Mesendoderm (in vitro differentiated cells): ENCODE measurements around the gene GHITM.
A peak's percentile ranks its signal among the peaks of the same experiment; 100 is the strongest.

Experiments used
- DNase-seq: peaks from one replicate; pipeline ENCODE4 v3.0.0; 2013
- H2AK5ac ChIP-seq: 2 replicates; pipeline ENCODE4 v1.6.1; 2013; ENCODE audit warnings: low read length, inconsistent platforms
- H2BK120ac ChIP-seq: 2 replicates; pipeline ENCODE4 v1.6.1; 2013; ENCODE audit warnings: low read depth, mild to moderate bottlenecking, low read length, moderate library complexity, mixed read lengths
- H2BK15ac ChIP-seq: replicated peaks from 2 replicates; pipeline ENCODE4 v1.6.1; 2013; ENCODE audit warnings: low read depth, mild to moderate bottlenecking, moderate library complexity
- H2BK5ac ChIP-seq: 2 replicates; pipeline ENCODE4 v1.6.1; 2013; ENCODE audit warnings: low read length, inconsistent platforms
- H3K18ac ChIP-seq: 2 replicates; pipeline ENCODE4 v1.6.1; 2013; ENCODE audit warnings: mild to moderate bottlenecking, low read length, mixed read lengths
- H3K23ac ChIP-seq: one replicate; pipeline ENCODE4 v1.6.1; 2013; ENCODE audit warnings: low read length
- H3K27ac ChIP-seq: 2 replicates; pipeline ENCODE4 v1.5.1; 2013; ENCODE audit warnings: low read depth, mild to moderate bottlenecking, inconsistent platforms, low read length, moderate library complexity
- H3K27me3 ChIP-seq: 2 replicates; pipeline ENCODE4 v1.6.1; 2013; ENCODE audit warnings: low read length, control low read depth, mild to moderate bottlenecking, inconsistent platforms; ENCODE audit not compliant: insufficient read depth, poor library complexity
- H3K36me3 ChIP-seq: 2 replicates; pipeline ENCODE4 v1.6.1; 2013; ENCODE audit warnings: low read length, inconsistent platforms; ENCODE audit not compliant: control insufficient read depth, insufficient read depth
- H3K4ac ChIP-seq: one replicate; pipeline ENCODE4 v1.6.1; 2013; ENCODE audit warnings: low read depth, mild to moderate bottlenecking, low read length, moderate library complexity
- H3K4me1 ChIP-seq: 2 replicates; pipeline ENCODE4 v1.6.1; 2013; ENCODE audit warnings: low read depth, low read length, inconsistent platforms; ENCODE audit not compliant: control insufficient read depth
- H3K4me2 ChIP-seq: 2 replicates; pipeline ENCODE4 v1.6.1; 2013; ENCODE audit warnings: low read length
- H3K4me3 ChIP-seq: 2 replicates; pipeline ENCODE4 v1.5.1; 2013; ENCODE audit warnings: mild to moderate bottlenecking, low read length
- H3K56ac ChIP-seq: one replicate; pipeline ENCODE4 v1.6.1; 2013; ENCODE audit warnings: low read length
- H3K79me1 ChIP-seq: 2 replicates; pipeline ENCODE4 v1.6.1; 2013; ENCODE audit warnings: low read length, inconsistent platforms
- H3K79me2 ChIP-seq: 2 replicates; pipeline ENCODE4 v1.6.1; 2013; ENCODE audit warnings: mild to moderate bottlenecking, low read length; ENCODE audit not compliant: control insufficient read depth, insufficient read depth
- H3K9ac ChIP-seq: 2 replicates; pipeline ENCODE4 v1.6.1; 2013; ENCODE audit warnings: low read length, inconsistent platforms
- H4K5ac ChIP-seq: one replicate; pipeline ENCODE4 v1.6.1; 2013; ENCODE audit warnings: low read length
- H4K8ac ChIP-seq: one replicate; pipeline ENCODE4 v1.6.1; 2013; ENCODE audit warnings: low read depth, mild to moderate bottlenecking, control low read depth, low read length, moderate library complexity
- WGBS: extraction: QIAGEN DNeasy Blood & Tissue Kit; methylation state at CpG from one replicate; pipeline ENCODE4 v1.1.7; 2013; ENCODE audit warnings: low lambda C conversion rate, missing lambda C conversion rate; ENCODE audit not compliant: insufficient coverage; ENCODE audit errors: extremely low coverage; 5-methylcytosine and 5-hydroxymethylcytosine counted together

Gene GHITM

DNA sequence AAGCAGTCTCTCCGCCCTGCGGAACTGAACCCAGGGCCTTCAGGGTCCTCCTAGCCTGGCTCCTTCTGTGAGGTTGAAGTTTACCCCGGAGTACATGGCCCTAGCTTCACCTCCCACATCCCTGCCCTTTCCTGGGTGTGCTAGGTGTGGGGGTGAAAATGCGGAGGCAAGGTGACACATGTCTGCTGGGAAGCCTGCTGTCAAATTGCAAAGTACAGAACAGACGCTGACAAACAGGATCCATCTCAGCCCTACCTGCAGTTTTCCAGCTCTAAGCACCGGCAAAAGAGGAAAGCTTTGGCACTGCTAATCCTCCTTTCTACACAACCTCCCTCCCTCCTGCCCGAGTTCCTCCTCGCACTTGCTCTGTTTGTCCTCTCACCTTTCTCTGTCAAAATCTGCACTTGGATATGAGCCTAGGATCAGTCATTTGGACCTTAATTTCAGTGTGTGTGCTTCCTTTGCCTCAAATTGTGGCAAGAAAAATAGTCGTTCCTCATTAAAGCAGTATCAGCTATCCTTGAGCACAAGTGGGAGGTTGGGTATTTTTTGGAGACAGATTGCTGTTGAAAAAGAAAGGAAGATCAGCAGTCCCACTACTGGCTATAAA is 19.9 kb downstream of the GHITM start:
- no peak overlapping the region for H2BK5ac ChIP-seq
- no peaks in the 10 kb centered on the region for H3K36me3 ChIP-seq
- H4K8ac ChIP-seq, result no peak overlapping the region
- H3K4me1 ChIP-seq, result peaks cover 15% of the 10 kb centered on the region
- peak overlapping the region; percentile 22 for H3K56ac ChIP-seq
- H3K4me3 ChIP-seq, result no peak overlapping the region
- H3K79me2 ChIP-seq, result no peaks in the 10 kb centered on the region
- no CpG with 5 or more reads among the region's 9 CpGs for WGBS
- no peak overlapping the region for H3K4me2 ChIP-seq
- H3K23ac ChIP-seq, result no peak overlapping the region
- H3K9ac ChIP-seq, result no peak overlapping the region
- H3K18ac ChIP-seq, result no peak overlapping the region
- no peak for DNase-seq
- H2AK5ac ChIP-seq, result no peak overlapping the region
- H3K4ac ChIP-seq, result no peak overlapping the region
- no peak overlapping the region for H2BK15ac ChIP-seq
- H4K5ac ChIP-seq, result no peak overlapping the region
- no peak overlapping the region for H3K27ac ChIP-seq
- no peaks in the 10 kb centered on the region for H3K79me1 ChIP-seq
- H3K27me3 ChIP-seq, result no peaks in the 10 kb centered on the region
- no peak overlapping the region for H2BK120ac ChIP-seq

DNA sequence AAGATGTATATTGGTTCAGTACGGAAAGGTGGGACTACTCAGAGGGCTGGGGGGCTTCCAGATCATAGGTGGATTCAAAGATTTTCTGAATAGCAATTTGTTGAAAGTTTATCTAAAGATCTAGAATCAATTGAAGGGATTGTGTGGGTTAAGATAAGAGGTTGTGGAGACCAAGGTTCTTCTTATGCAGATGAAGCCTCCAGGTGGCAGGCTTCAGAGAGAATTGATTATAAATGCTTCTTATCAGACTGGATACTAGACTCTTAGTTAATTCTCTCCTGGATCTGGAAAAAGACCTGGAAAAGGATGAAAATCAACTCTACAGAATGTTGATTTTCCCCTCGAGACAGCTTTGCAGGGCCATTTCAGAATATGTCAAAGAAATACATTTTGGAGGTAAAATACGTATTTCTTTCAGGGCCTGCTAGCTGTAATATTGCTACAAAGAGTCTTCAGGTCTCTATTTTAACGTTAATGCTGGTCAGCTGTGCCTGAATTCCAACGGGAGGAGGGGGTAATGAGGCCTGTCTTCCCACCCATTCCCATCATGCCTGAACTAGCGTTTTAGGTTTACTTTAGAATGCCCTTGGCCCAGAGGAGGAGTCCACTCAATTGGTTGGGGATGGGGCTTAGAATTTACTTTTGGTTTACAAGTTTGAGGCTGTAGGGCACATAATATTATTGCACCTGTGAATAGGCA is 21.5 kb downstream of the GHITM start:
- Histone ChIP-seq H2AK5ac (no peak overlapping the region), H3K23ac (no peak overlapping the region), H3K4me2 (no peak overlapping the region), H2BK15ac (no peak overlapping the region), H2BK120ac (no peak overlapping the region), H3K4me3 (no peak overlapping the region), H3K4me1 (peaks cover 17% of the 10 kb centered on the region), H3K36me3 (no peaks in the 10 kb centered on the region), H3K9ac (no peak overlapping the region), H3K4ac (no peak overlapping the region), H4K5ac (no peak overlapping the region), H3K27me3 (no peaks in the 10 kb centered on the region), H3K79me1 (no peaks in the 10 kb centered on the region), H4K8ac (no peak overlapping the region), H3K18ac (no peak overlapping the region), H3K27ac (no peak overlapping the region), H3K79me2 (no peaks in the 10 kb centered on the region), H2BK5ac (no peak overlapping the region), H3K56ac (no peak overlapping the region)
- peak; percentile 54 for DNase-seq
- no CpG with 5 or more reads among the region's 6 CpGs for WGBS

DNA sequence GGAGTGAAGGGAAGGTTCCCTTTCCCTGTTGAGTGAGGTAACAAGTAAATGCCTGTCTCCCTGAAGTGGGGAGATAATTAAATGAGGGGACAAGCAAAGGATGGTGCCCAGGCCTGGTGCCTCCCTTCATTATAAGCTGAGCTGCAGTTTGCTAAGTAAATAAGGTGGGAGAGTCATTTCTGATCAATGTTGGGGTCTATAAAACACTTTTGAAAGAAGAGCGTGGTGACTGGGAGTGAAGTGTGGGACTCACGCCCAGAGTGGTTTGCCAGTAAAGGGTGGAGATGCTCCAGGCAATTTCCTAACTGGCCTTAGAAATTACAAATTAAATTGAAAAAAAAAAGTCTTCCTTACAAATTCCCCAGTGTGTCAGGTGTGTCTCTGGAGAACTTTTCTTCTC is 24.7 kb downstream of the GHITM start:
- no peak overlapping the region for H2BK120ac ChIP-seq
- no peak overlapping the region for H3K4me2 ChIP-seq
- H4K8ac ChIP-seq, result no peak overlapping the region
- WGBS, result no CpG with 5 or more reads among the region's 2 CpGs
- H3K27me3 ChIP-seq, result no peaks in the 10 kb centered on the region
- no peak overlapping the region for H2AK5ac ChIP-seq
- H3K79me2 ChIP-seq, result no peaks in the 10 kb centered on the region
- no peak overlapping the region for H4K5ac ChIP-seq
- no peak overlapping the region for H3K9ac ChIP-seq
- no peak overlapping the region for H3K4me3 ChIP-seq
- H3K23ac ChIP-seq, result no peak overlapping the region
- no peaks in the 10 kb centered on the region for H3K79me1 ChIP-seq
- H3K27ac ChIP-seq, result no peak overlapping the region
- peaks cover 16% of the 10 kb centered on the region for H3K4me1 ChIP-seq
- H3K36me3 ChIP-seq, result no peaks in the 10 kb centered on the region
- no peak overlapping the region for H3K18ac ChIP-seq
- no peak for DNase-seq
- H2BK15ac ChIP-seq, result no peak overlapping the region
- H3K56ac ChIP-seq, result no peak overlapping the region
- no peak overlapping the region for H3K4ac ChIP-seq
- no peak overlapping the region for H2BK5ac ChIP-seq

DNA sequence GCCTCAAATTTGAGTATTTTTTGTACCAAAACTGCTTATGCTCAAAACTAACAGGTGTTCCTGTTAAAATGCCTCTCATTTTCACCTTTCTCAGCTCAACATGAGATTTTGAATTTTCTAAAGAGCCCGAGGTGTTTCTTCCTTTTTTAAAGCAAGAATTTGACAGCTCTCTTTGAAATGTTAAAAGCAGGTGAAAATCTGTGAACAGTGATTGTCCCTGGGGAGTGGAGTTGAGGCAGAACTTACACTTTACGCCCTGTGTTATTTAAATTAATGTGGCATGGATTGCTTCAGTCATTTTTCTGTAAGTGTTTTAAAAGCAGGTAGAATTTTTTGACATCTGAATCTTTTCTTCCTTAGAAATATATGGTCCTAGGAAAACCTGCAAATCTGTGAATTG is 25.1 kb downstream of the GHITM start:
- H2BK120ac ChIP-seq, result no peak overlapping the region
- H3K36me3 ChIP-seq, result no peaks in the 10 kb centered on the region
- H3K4ac ChIP-seq, result no peak overlapping the region
- H3K4me3 ChIP-seq, result no peak overlapping the region
- H3K23ac ChIP-seq, result no peak overlapping the region
- no peak overlapping the region for H3K9ac ChIP-seq
- no peaks in the 10 kb centered on the region for H3K79me2 ChIP-seq
- no peak overlapping the region for H3K4me2 ChIP-seq
- no peak overlapping the region for H3K56ac ChIP-seq
- peaks cover 13% of the 10 kb centered on the region for H3K4me1 ChIP-seq
- H2AK5ac ChIP-seq, result no peak overlapping the region
- peak; percentile 27 for DNase-seq
- H4K5ac ChIP-seq, result no peak overlapping the region
- no peak overlapping the region for H2BK5ac ChIP-seq
- H3K27me3 ChIP-seq, result no peaks in the 10 kb centered on the region
- H3K27ac ChIP-seq, result no peak overlapping the region
- no peak overlapping the region for H3K18ac ChIP-seq
- no peaks in the 10 kb centered on the region for H3K79me1 ChIP-seq
- no peak overlapping the region for H4K8ac ChIP-seq
- no CpG with 5 or more reads among the region's 2 CpGs for WGBS
- H2BK15ac ChIP-seq, result no peak overlapping the region

DNA sequence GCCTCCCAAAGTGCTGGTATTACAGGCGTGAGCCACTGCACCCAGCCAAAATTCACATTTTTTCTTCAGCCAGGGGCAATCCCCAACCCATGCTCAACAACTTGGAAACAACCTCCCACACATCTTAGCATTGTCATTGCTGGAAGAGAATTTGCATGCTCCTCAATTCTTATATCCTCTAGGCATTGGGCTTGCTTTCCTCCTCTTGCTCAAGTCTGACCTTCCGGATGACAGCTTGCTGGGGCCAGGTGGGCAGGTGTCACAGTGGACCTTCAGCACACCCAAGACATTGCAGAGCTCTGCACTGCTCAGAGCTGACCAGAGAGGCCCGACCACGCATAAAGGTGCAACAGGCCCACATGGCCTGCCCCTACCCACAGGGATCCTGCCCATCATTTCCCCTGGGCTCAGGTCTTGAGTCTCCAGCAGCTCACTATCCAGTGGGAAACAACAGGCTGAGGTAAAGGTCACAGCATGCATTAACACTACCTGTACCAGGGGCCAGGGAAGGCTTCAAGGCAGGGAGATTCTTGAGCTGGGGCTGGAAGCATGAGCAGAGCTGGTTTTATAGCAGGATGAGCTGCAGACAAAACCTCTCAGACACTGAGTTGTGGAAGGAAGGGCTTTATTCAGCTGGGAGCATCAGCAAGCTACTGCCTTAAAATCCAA is 27.4 kb downstream of the GHITM start:
- no peak overlapping the region for H3K56ac ChIP-seq
- H3K4me2 ChIP-seq, result no peak overlapping the region
- H3K4ac ChIP-seq, result no peak overlapping the region
- no peak overlapping the region for H3K9ac ChIP-seq
- no peak overlapping the region for H4K8ac ChIP-seq
- H2BK5ac ChIP-seq, result no peak overlapping the region
- DNase-seq, result no peak
- H3K36me3 ChIP-seq, result no peaks in the 10 kb centered on the region
- H3K4me3 ChIP-seq, result no peak overlapping the region
- WGBS, result no CpG with 5 or more reads among the region's 4 CpGs
- no peak overlapping the region for H2BK120ac ChIP-seq
- H4K5ac ChIP-seq, result no peak overlapping the region
- H3K27ac ChIP-seq, result no peak overlapping the region
- no peak overlapping the region for H3K23ac ChIP-seq
- no peaks in the 10 kb centered on the region for H3K79me1 ChIP-seq
- H2BK15ac ChIP-seq, result no peak overlapping the region
- no peak overlapping the region for H3K18ac ChIP-seq
- no peaks in the 10 kb centered on the region for H3K27me3 ChIP-seq
- H3K79me2 ChIP-seq, result no peaks in the 10 kb centered on the region
- no peak overlapping the region for H2AK5ac ChIP-seq
- peaks cover 7% of the 10 kb centered on the region for H3K4me1 ChIP-seq
